ENCODE results near the gene SUOX.

DNA sequence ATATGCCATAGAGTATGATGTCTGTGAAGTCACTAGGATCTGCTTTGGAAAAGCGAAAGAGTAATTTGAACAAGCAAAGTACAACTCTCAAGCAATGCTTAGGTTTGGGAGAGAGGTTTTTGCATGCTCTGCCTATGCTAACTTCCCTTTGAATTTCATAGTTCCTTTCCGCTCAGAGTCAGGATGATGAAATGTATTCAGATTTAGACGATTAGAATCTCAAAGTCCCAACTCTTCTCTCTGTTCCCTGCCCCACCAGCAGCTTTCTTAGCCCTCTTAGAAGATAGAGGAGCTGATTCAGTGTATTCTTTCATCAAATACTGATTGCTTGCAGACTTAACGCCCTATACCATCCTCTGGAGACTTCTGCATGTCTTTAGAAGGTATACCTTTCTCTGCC, 11.7 kb upstream of the SUOX start:
- TF ChIP-seq, protein P1, sequence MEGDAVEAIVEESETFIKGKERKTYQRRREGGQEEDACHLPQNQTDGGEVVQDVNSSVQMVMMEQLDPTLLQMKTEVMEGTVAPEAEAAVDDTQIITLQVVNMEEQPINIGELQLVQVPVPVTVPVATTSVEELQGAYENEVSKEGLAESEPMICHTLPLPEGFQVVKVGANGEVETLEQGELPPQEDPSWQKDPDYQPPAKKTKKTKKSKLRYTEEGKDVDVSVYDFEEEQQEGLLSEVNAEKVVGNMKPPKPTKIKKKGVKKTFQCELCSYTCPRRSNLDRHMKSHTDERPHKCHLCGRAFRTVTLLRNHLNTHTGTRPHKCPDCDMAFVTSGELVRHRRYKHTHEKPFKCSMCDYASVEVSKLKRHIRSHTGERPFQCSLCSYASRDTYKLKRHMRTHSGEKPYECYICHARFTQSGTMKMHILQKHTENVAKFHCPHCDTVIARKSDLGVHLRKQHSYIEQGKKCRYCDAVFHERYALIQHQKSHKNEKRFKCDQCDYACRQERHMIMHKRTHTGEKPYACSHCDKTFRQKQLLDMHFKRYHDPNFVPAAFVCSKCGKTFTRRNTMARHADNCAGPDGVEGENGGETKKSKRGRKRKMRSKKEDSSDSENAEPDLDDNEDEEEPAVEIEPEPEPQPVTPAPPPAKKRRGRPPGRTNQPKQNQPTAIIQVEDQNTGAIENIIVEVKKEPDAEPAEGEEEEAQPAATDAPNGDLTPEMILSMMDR (IDR thresholded peaks at IDR 0.05): no peak
- no peak for TF ChIP-seq POLR2A (IDR thresholded peaks at IDR 0.05)

All from body of pancreas (tissue), 4 donors.